Measurements from ENCODE around the gene DCTPP1. TPM values are rescaled to one million over a fixed set of nuclear protein-coding genes. Genes with fewer than 3 reads are reported as not detected.

Gene DCTPP1
- total and polyA plus RNA-seq, 9 of the 15 experiments (the other 6 are each of a cell fraction or from before 2014, with no cell fraction given): 45.0 to 132 (median 80.6) TPM

GRCh38 chr16:30429418-30429677 lies 482 bp downstream of the DCTPP1 start (continued):
- 0 out of 2 replicates have a peak, but pooled peaks have one; percentile 25 for TF ChIP-seq LARP7 (IDR thresholded peaks at IDR 0.05)
- TF ChIP-seq NONO (IDR thresholded peaks at IDR 0.05; ENCODE audit: low read depth in 2 of 2, low read length in 1 of 2): no peak; a peak in 1 of 4 replicates
- no peak for TF ChIP-seq FOXK2 (conservative IDR thresholded peaks at IDR 0.05 in 1 of 2, IDR thresholded peaks at IDR 0.05 in 1 of 2; ENCODE audit: low read depth in 2 of 2)
- no peak for TF ChIP-seq CCNT2 (IDR thresholded peaks at IDR 0.05; ENCODE audit: borderline replicate concordance, extremely low read depth, insufficient read length, low read depth, low read length)
- peak; percentile 16 for TF ChIP-seq RBM39 (optimal IDR thresholded peaks at IDR 0.05; ENCODE audit: low read depth, low read length)
- no peak for TF ChIP-seq NKRF (IDR thresholded peaks at IDR 0.05; ENCODE audit: borderline replicate concordance)
- no peak for TF ChIP-seq ZNF696 (CRISPR knock-in tag; conservative IDR thresholded peaks at IDR 0.05)
- TF ChIP-seq PHF20 (IDR thresholded peaks at IDR 0.05; ENCODE audit: partially characterized antibody): no peak
- no peak for TF ChIP-seq ELF2 (CRISPR knock-in tag; IDR thresholded peaks at IDR 0.05)
- TF ChIP-seq ERF (CRISPR knock-in tag; IDR thresholded peaks at IDR 0.05): no peak
- TF ChIP-seq, protein P1, sequence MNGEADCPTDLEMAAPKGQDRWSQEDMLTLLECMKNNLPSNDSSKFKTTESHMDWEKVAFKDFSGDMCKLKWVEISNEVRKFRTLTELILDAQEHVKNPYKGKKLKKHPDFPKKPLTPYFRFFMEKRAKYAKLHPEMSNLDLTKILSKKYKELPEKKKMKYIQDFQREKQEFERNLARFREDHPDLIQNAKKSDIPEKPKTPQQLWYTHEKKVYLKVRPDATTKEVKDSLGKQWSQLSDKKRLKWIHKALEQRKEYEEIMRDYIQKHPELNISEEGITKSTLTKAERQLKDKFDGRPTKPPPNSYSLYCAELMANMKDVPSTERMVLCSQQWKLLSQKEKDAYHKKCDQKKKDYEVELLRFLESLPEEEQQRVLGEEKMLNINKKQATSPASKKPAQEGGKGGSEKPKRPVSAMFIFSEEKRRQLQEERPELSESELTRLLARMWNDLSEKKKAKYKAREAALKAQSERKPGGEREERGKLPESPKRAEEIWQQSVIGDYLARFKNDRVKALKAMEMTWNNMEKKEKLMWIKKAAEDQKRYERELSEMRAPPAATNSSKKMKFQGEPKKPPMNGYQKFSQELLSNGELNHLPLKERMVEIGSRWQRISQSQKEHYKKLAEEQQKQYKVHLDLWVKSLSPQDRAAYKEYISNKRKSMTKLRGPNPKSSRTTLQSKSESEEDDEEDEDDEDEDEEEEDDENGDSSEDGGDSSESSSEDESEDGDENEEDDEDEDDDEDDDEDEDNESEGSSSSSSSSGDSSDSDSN (IDR thresholded peaks at IDR 0.05; ENCODE audit: borderline replicate concordance in 1 of 2, low read depth in 2 of 2, low read length in 2 of 2): 0 out of 4 replicates have a peak, but pooled peaks of 1 of the 2 experiments have one; percentile 31
- TF ChIP-seq GMEB1 (CRISPR knock-in tag; IDR thresholded peaks at IDR 0.05): no peak
- TF ChIP-seq FOXP1 (CRISPR knock-in tag; IDR thresholded peaks at IDR 0.05): no peak
- TF ChIP-seq HMG20B (CRISPR knock-in tag; IDR thresholded peaks at IDR 0.05): no peak
- peak; percentile 24 for TF ChIP-seq KDM5B (IDR thresholded peaks at IDR 0.05; ENCODE audit: insufficient replicate concordance, low read depth, low read length)
- TF ChIP-seq ZNF232 (CRISPR knock-in tag; IDR thresholded peaks at IDR 0.05): no peak
- TF ChIP-seq, protein P2, sequence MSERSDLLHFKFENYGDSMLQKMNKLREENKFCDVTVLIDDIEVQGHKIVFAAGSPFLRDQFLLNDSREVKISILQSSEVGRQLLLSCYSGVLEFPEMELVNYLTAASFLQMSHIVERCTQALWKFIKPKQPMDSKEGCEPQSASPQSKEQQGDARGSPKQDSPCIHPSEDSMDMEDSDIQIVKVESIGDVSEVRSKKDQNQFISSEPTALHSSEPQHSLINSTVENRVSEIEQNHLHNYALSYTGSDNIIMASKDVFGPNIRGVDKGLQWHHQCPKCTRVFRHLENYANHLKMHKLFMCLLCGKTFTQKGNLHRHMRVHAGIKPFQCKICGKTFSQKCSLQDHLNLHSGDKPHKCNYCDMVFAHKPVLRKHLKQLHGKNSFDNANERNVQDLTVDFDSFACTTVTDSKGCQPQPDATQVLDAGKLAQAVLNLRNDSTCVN (CRISPR knock-in tag; IDR thresholded peaks at IDR 0.05): no peak
- TF ChIP-seq, protein P3, sequence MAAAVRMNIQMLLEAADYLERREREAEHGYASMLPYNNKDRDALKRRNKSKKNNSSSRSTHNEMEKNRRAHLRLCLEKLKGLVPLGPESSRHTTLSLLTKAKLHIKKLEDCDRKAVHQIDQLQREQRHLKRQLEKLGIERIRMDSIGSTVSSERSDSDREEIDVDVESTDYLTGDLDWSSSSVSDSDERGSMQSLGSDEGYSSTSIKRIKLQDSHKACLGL (CRISPR knock-in tag; IDR thresholded peaks at IDR 0.05; ENCODE audit: borderline replicate concordance, poor library complexity, severe bottlenecking): no peak
- TF ChIP-seq ETV5 (CRISPR knock-in tag; IDR thresholded peaks at IDR 0.05; ENCODE audit: low read depth): no peak
- TF ChIP-seq ZNF561 (CRISPR knock-in tag; conservative IDR thresholded peaks at IDR 0.05): no peak
- TF ChIP-seq SIRT6 (IDR thresholded peaks at IDR 0.05; ENCODE audit: low read depth, low read length): no peak
- TF ChIP-seq ADNP (tag; IDR thresholded peaks at IDR 0.05): no peak

All from K562 (cell line).